ENCODE data around the gene GSE1. TPM values are rescaled to one million over a fixed set of nuclear protein-coding genes. Genes with fewer than 3 reads are reported as not detected.

GSE1 gene
- total RNA-seq, 4 donors from 2014 or later, result 79.7 to 196 (median 143) TPM

- no peak for DNase-seq
- TF ChIP-seq CTCF (IDR thresholded peaks at IDR 0.05) (no peak), POLR2A (IDR thresholded peaks at IDR 0.05) (no peak)
- no peaks in the 10 kb centered on the region for H3K36me3 ChIP-seq
- H3K9me3 ChIP-seq, result no peaks in the 10 kb centered on the region
- H3K4me1 ChIP-seq, result no peaks in the 10 kb centered on the region
- H3K27me3 ChIP-seq, result no peaks in the 10 kb centered on the region
- no peak overlapping the region for H3K4me3 ChIP-seq
- no peak overlapping the region for H3K27ac ChIP-seq
These were observed 85.9 kb downstream of the GSE1 start for GRCh38 chr16:85698935-85699558.

- Histone ChIP-seq H3K27ac (no peak overlapping the region), H3K4me3 (no peak overlapping the region), H3K36me3 (no peaks in the 10 kb centered on the region), H3K9me3 (no peaks in the 10 kb centered on the region), H3K27me3 (no peaks in the 10 kb centered on the region), H3K4me1 (no peaks in the 10 kb centered on the region)
- no peak for DNase-seq
- TF ChIP-seq POLR2A (IDR thresholded peaks at IDR 0.05) (no peak), CTCF (IDR thresholded peaks at IDR 0.05) (no peak)
These were observed 86.5 kb downstream of the GSE1 start for GRCh38 chr16:85699628-85700027.

DNA sequence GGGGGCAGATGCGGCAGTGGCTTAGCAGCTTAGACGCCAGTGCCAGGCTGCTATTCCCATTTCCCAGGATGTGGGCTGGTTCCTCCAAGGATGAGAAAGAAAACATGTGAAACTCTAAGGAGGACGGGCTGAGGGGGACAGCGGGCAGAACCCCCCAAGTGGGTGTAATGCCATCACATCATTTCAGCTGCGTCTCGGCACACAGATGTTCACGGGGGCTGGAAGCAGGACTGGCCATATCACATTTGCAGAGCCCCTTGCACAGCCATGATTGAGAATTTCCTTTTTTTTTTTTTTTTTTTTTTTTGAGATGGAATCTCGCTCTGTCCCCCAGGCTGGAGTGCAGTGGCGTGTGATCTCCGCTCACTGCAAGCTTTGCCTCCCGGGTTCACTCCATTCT lies 90.9 kb downstream of the GSE1 start:
- DNase-seq, result no peak
- H3K27me3 ChIP-seq, result no peaks in the 10 kb centered on the region
- H3K9me3 ChIP-seq, result no peaks in the 10 kb centered on the region
- no peak overlapping the region for H3K27ac ChIP-seq
- H3K36me3 ChIP-seq, result no peaks in the 10 kb centered on the region
- no peaks in the 10 kb centered on the region for H3K4me1 ChIP-seq
- TF ChIP-seq CTCF (IDR thresholded peaks at IDR 0.05) (no peak), POLR2A (IDR thresholded peaks at IDR 0.05) (no peak)
- H3K4me3 ChIP-seq, result no peak overlapping the region

GRCh38 chr16:85704900-85705846 lies 92.1 kb downstream of the GSE1 start:
- H3K27ac ChIP-seq, result no peak overlapping the region
- TF ChIP-seq POLR2A (IDR thresholded peaks at IDR 0.05) (no peak), CTCF (IDR thresholded peaks at IDR 0.05) (no peak)
- no peak for DNase-seq
- no peaks in the 10 kb centered on the region for H3K4me1 ChIP-seq
- no peaks in the 10 kb centered on the region for H3K9me3 ChIP-seq
- no peak overlapping the region for H3K4me3 ChIP-seq
- no peaks in the 10 kb centered on the region for H3K27me3 ChIP-seq
- H3K36me3 ChIP-seq, result no peaks in the 10 kb centered on the region

GRCh38 chr16:85706449-85707034 lies 93.4 kb downstream of the GSE1 start:
- Histone ChIP-seq H3K9me3 (no peaks in the 10 kb centered on the region), H3K4me3 (no peak overlapping the region), H3K27ac (no peak overlapping the region), H3K4me1 (no peaks in the 10 kb centered on the region), H3K36me3 (no peaks in the 10 kb centered on the region), H3K27me3 (no peaks in the 10 kb centered on the region)
- no peak for TF ChIP-seq POLR2A (IDR thresholded peaks at IDR 0.05)
- TF ChIP-seq CTCF (IDR thresholded peaks at IDR 0.05), result no peak
- no peak for DNase-seq
